IMR-90 (cell line): ENCODE data around the gene GPD1. TPM values are rescaled to one million over a fixed set of nuclear protein-coding genes. Genes with fewer than 3 reads are reported as not detected.

Experiments used
- ATAC-seq: fragments of 200-7000 bp; cut with Tn5 transposase; 2 replicates; pipeline ENCODE4 v1.9.1; 2020; ENCODE audit warnings: low read depth, mild to moderate bottlenecking, moderate library complexity
- BruUV-seq: library from RNA; stranded (reverse); fragments of 400-500 nt; replicated peaks from 2 replicates; lab custom pipeline; 2021; lab: Mats Ljungman, UMichigan
- CTCF ChIA-PET: fragments of 300-600 bp; formaldehyde crosslinking; extraction: SDS; loops from one replicate; lab custom pipeline; 2021; ENCODE audit warnings: antibody characterized with exemption; lab: Yijun Ruan, JAX
- POLR2A ChIA-PET: fragments of 300-600 bp; sonication (Branson Sonifier 250); formaldehyde crosslinking; loops from one replicate; lab custom pipeline; 2022; ENCODE audit warnings: antibody characterized with exemption; ENCODE audit not compliant: unreplicated experiment; lab: Charles Lee
- DNase-seq: peaks from one replicate; pipeline ENCODE4 v3.0.0; 2013
- H2AFZ ChIP-seq: replicated peaks from 2 replicates; pipeline ENCODE3; 2013; ENCODE audit warnings: low read length, mild to moderate bottlenecking; ENCODE audit not compliant: poor library complexity
- H2AK5ac ChIP-seq: 2 replicates; pipeline ENCODE4 v1.6.1; 2013; ENCODE audit warnings: low read depth, low read length, inconsistent platforms
- H2AK9ac ChIP-seq: replicated peaks from 2 replicates; pipeline ENCODE3; 2013; ENCODE audit warnings: mild to moderate bottlenecking, low read depth, low read length, moderate library complexity; ENCODE audit not compliant: poor library complexity
- H2BK120ac ChIP-seq: 2 replicates; pipeline ENCODE4 v1.6.1; 2013; ENCODE audit warnings: low read depth, low read length, inconsistent platforms
- H2BK15ac ChIP-seq: 3 replicates; pipeline ENCODE4 v1.6.1; 2013; ENCODE audit warnings: low read depth, low read length, inconsistent platforms
- H2BK20ac ChIP-seq: 2 replicates; pipeline ENCODE4 v1.6.1; 2013; ENCODE audit warnings: low read depth, mild to moderate bottlenecking, inconsistent platforms, low read length, moderate library complexity
- H2BK5ac ChIP-seq: 2 replicates; pipeline ENCODE4 v1.6.1; 2013; ENCODE audit warnings: mild to moderate bottlenecking, low read depth, low read length, inconsistent platforms; ENCODE audit not compliant: poor library complexity, severe bottlenecking
- H3K14ac ChIP-seq: replicated peaks from 2 replicates; pipeline ENCODE4 v1.6.1; 2013; ENCODE audit warnings: low read depth, low read length, inconsistent platforms
- H3K18ac ChIP-seq: 2 replicates; pipeline ENCODE4 v1.6.1; 2013; ENCODE audit warnings: low read depth, low read length, control low read depth
- H3K23ac ChIP-seq: 2 replicates; pipeline ENCODE4 v1.6.1; 2013; ENCODE audit warnings: low read depth, low read length, inconsistent platforms
- H3K27ac ChIP-seq: 2 replicates; pipeline ENCODE4 v1.5.1; 2013; ENCODE audit warnings: mild to moderate bottlenecking, control low read depth, low read length; ENCODE audit not compliant: insufficient read depth
- H3K27me3 ChIP-seq: 2 replicates; pipeline ENCODE4 v1.6.1; 2013; ENCODE audit warnings: low read length; ENCODE audit not compliant: control insufficient read depth, insufficient read depth
- H3K36me3 ChIP-seq: 2 replicates; pipeline ENCODE4 v1.6.1; 2013; ENCODE audit warnings: low read length, mixed read lengths; ENCODE audit not compliant: control insufficient read depth, insufficient read depth
- H3K4ac ChIP-seq: 2 replicates; pipeline ENCODE4 v1.6.1; 2013; ENCODE audit warnings: low read depth, low read length, inconsistent platforms
- H3K4me1 ChIP-seq: 2 replicates; pipeline ENCODE4 v1.6.1; 2013; ENCODE audit warnings: low read length, mixed read lengths; ENCODE audit not compliant: control insufficient read depth, insufficient read depth
- H3K4me2 ChIP-seq: 2 replicates; pipeline ENCODE4 v1.6.1; 2013; ENCODE audit warnings: low read depth, mild to moderate bottlenecking, control low read depth, low read length, moderate library complexity
- H3K4me3 ChIP-seq: 2 replicates; pipeline ENCODE4 v1.5.1; 2013; ENCODE audit warnings: low read depth, mild to moderate bottlenecking, control low read depth, low read length, moderate library complexity; ENCODE audit not compliant: insufficient read depth
- H3K56ac ChIP-seq: 2 replicates; pipeline ENCODE4 v1.6.1; 2013; ENCODE audit warnings: low read length, inconsistent platforms; ENCODE audit not compliant: insufficient read depth; ENCODE audit errors: extremely low read depth
- H3K79me1 ChIP-seq, 2 experiments: 2 replicates each; pipeline ENCODE4 v1.6.1; 2013; ENCODE audit warnings: low read length in 2 of 2, inconsistent platforms in 1 of 2, low read depth in 1 of 2
- H3K9ac ChIP-seq: 2 replicates; pipeline ENCODE4 v1.6.1; 2013; ENCODE audit warnings: low read depth, low read length, control low read depth
- H3K9me1 ChIP-seq: 2 replicates; pipeline ENCODE4 v1.6.1; 2013; ENCODE audit warnings: low read length, inconsistent platforms; ENCODE audit not compliant: insufficient read depth
- H3K9me3 ChIP-seq: 2 replicates; pipeline ENCODE4 v1.6.1; 2013; ENCODE audit warnings: low read length; ENCODE audit not compliant: control insufficient read depth, insufficient read depth
- H4K20me1 ChIP-seq: 2 replicates; pipeline ENCODE4 v1.6.1; 2013; ENCODE audit warnings: low read length, inconsistent platforms; ENCODE audit not compliant: insufficient read depth
- H4K5ac ChIP-seq: 2 replicates; pipeline ENCODE4 v1.6.1; 2013; ENCODE audit warnings: mild to moderate bottlenecking, low read depth, low read length, control low read depth
- H4K8ac ChIP-seq, 2 experiments: 2 replicates each; pipeline ENCODE4 v1.6.1; 2013; ENCODE audit warnings: low read depth in 2 of 2, low read length in 2 of 2, control low read depth in 1 of 2, inconsistent platforms in 1 of 2
- H4K91ac ChIP-seq: 2 replicates; pipeline ENCODE4 v1.6.1; 2013; ENCODE audit warnings: low read depth, low read length, inconsistent platforms; ENCODE audit not compliant: insufficient read depth
- BHLHE40 ChIP-seq: fragments of 150-350 bp; IDR thresholded peaks from 2 replicates; pipeline ENCODE4 v1.6.1; 2016; ENCODE audit warnings: mild to moderate bottlenecking, low read depth, low read length
- CEBPB ChIP-seq: IDR thresholded peaks from 2 replicates; pipeline ENCODE4 v1.6.1; 2012; ENCODE audit warnings: low read depth, low read length, improper control_type of control experiment
- CHD1 ChIP-seq: IDR thresholded peaks from 2 replicates; pipeline ENCODE4 v1.6.1; 2012; ENCODE audit warnings: low read depth, low read length, improper control_type of control experiment
- FOS ChIP-seq: fragments of 150-350 bp; IDR thresholded peaks from 2 replicates; pipeline ENCODE4 v1.6.1; 2016; ENCODE audit warnings: low read depth, low read length
- MAFK ChIP-seq: IDR thresholded peaks from 2 replicates; pipeline ENCODE4 v1.6.1; 2012; ENCODE audit warnings: low read depth, low read length, improper control_type of control experiment
- MAZ ChIP-seq: IDR thresholded peaks from 2 replicates; pipeline ENCODE4 v1.6.1; 2012; ENCODE audit warnings: low read depth, mild to moderate bottlenecking, low read length, improper control_type of control experiment, moderate library complexity, borderline replicate concordance
- MXI1 ChIP-seq: IDR thresholded peaks from 2 replicates; pipeline ENCODE4 v1.6.1; 2012; ENCODE audit warnings: low read depth, mild to moderate bottlenecking, low read length, moderate library complexity, borderline replicate concordance
- NFE2L2 ChIP-seq: fragments of 150-350 bp; IDR thresholded peaks from 2 replicates; pipeline ENCODE4 v1.6.1; 2016; ENCODE audit warnings: low read depth, mild to moderate bottlenecking, low read length
- POLR2A ChIP-seq: IDR thresholded peaks from 2 replicates; pipeline ENCODE4 v1.6.1; 2012; ENCODE audit warnings: mild to moderate bottlenecking, low read depth, low read length
- RAD21 ChIP-seq: IDR thresholded peaks from 2 replicates; pipeline ENCODE4 v1.6.1; 2012; ENCODE audit warnings: low read length, improper control_type of control experiment
- RCOR1 ChIP-seq: IDR thresholded peaks from 2 replicates; pipeline ENCODE4 v1.6.1; 2012; ENCODE audit warnings: mild to moderate bottlenecking, low read length, improper control_type of control experiment; ENCODE audit not compliant: insufficient replicate concordance
- RFX5 ChIP-seq: IDR thresholded peaks from 2 replicates; pipeline ENCODE4 v1.8.0; 2012; ENCODE audit warnings: low read depth, mild to moderate bottlenecking, low read length, moderate library complexity
- SMC3 ChIP-seq: fragments of 150-350 bp; IDR thresholded peaks from 2 replicates; pipeline ENCODE4 v1.6.1; 2016; ENCODE audit warnings: low read depth, mild to moderate bottlenecking, antibody characterized with exemption, low read length, moderate library complexity
- WGBS, 2 experiments: methylation state at CpG; one replicate each; pipeline versions ENCODE4 v1.1.5 to v1.1.7; 2013; ENCODE audit warnings: missing lambda C conversion rate in 2 of 2; ENCODE audit not compliant: insufficient read length in 1 of 2; ENCODE audit errors: extremely low coverage in 2 of 2; 5-methylcytosine and 5-hydroxymethylcytosine counted together
- dilution Hi-C: fragments of 300-500 bp; cut with HindIII; formaldehyde crosslinking; loops from one replicate; pipeline ENCODE4 v1.14.3; 2018; ENCODE audit warnings: low sequenced_read_pairs; ENCODE audit not compliant: unreplicated experiment
- in situ Hi-C: fragments of 300-500 bp; cut with MboI; formaldehyde crosslinking; loops from 3 replicates; pipeline ENCODE4 v1.14.3; 2019; ENCODE audit warnings: low sequenced_read_pairs, inconsistent platforms, mixed read lengths
- intact Hi-C: fragments of 100-400 bp; cut with micrococcal nuclease; formaldehyde crosslinking; loops from 2 replicates; pipeline ENCODE4 v1.10.0; 2022
- polyA plus RNA-seq, 3 experiments: library from polyadenylated mRNA; depleted of rRNA; stranded (reverse); fragments of >200 nt; gene quantifications; 2 replicates each; pipeline ENCODE4 v1.2.3, GENCODE V29; 2012; ENCODE audit warnings: low replicate concordance in 1 of 3
- total RNA-seq: library from RNA; depleted of rRNA; stranded (reverse); fragments of >200 nt; gene quantifications from 2 replicates; pipeline ENCODE4 v1.2.3, GENCODE V29; 2012
- TF ChIP-seq, protein P1 (sequence below): fragments of 150-350 bp; IDR thresholded peaks from 2 replicates; pipeline ENCODE4 v1.6.1; 2016; ENCODE audit warnings: low read depth, mild to moderate bottlenecking, low read length, moderate library complexity, borderline replicate concordance
- TF ChIP-seq, protein P2 (sequence below): conservative IDR thresholded peaks from 2 replicates; pipeline ENCODE4 v1.5.1; 2012; ENCODE audit warnings: mild to moderate bottlenecking, low read depth, low read length, improper control_type of control experiment

Gene GPD1
- total and polyA plus RNA-seq, 2 of the 4 experiments (the other 2 are of a cell fraction): 0.05 to 0.18 TPM

DNA sequence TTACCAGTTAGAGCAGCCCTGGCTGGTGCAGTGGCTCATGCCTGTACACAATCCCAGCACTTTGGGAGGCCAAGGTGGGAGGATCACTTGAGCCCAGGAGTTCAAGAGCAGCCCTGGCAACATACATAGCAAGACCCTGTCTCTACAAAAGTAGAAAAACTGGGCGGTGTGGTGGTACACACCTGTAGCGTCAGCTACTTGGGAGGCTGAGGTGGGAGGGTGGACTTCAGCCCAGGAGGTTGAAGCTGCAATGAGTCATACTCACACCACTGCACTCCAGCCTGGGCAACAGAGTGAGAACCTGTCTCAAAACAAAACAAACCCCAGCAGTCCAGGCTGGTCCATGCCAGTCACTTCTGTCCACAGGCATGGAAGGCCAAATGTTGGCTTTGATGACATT, 15.6 kb downstream of the GPD1 start (continued):
- TF ChIP-seq SMC3 (no peak), FOS (no peak), MXI1 (no peak), CEBPB (no peak), BHLHE40 (no peak), POLR2A (no peak), MAFK (no peak)

DNA sequence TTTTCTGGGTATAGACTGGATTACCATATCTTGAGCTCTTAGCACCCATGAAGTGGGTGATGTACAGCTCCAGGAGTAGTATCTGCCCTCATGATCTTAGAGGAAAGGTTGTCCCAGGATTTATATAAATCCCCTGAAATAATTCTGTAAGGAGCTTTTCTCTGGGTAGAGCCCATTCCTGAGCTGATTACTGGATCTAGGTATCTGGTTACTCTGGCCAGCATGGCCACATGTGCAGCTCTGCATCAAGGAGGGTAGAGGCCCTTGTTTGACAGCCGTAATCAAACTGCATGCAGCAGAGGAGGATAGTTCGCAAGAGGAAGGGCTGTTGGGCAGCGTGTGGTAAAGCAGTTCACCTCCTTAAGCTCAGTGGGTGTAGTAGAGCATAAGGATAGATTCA, 16.7 kb downstream of the GPD1 start:
- dilution Hi-C loops (no loop called here), intact Hi-C loops (no loop called here), in situ Hi-C loops (no loop called here)
- ATAC-seq (no peak), DNase-seq (no peak)
- Histone ChIP-seq H4K91ac (no peak overlapping the region), H3K9me1 (peaks cover 9% of the 10 kb centered on the region; the same call in 1 of the 2 replicates), H3K23ac (no peak overlapping the region), H4K8ac (no peak overlapping the region), H3K9ac (no peak overlapping the region), H3K4me1 (no peaks in the 10 kb centered on the region), H4K20me1 (no peaks in the 10 kb centered on the region; the same call in 1 of the 2 replicates), H2BK5ac (no peak overlapping the region), H2BK120ac (no peak overlapping the region), H3K4me2 (no peak overlapping the region), H3K14ac (no peak overlapping the region), H2AK9ac (no peak overlapping the region), H3K27me3 (no peaks in the 10 kb centered on the region), H4K5ac (no peak overlapping the region), H3K36me3 (peaks cover 26% of the 10 kb centered on the region), H2BK15ac (no peak overlapping the region), H3K4me3 (no peak overlapping the region), H2AFZ (no peak overlapping the region), H2AK5ac (no peak overlapping the region), H3K18ac (no peak overlapping the region), H3K27ac (no peak overlapping the region), H3K9me3 (no peaks in the 10 kb centered on the region), H2BK20ac (no peak overlapping the region), H3K4ac (no peak overlapping the region), H3K56ac (no peak overlapping the region), H3K79me1 (peaks cover 25 to 71% of the 10 kb centered on the region in 2 experiments)
- TF ChIP-seq RCOR1 (no peak), BHLHE40 (no peak), FOS (no peak), NFE2L2 (no peak), MAZ (no peak), SMC3 (no peak), CEBPB (no peak), RFX5 (no peak), MXI1 (no peak), RAD21 (no peak), CHD1 (no peak), POLR2A (no peak), MAFK (no peak)
- TF ChIP-seq, protein P1, sequence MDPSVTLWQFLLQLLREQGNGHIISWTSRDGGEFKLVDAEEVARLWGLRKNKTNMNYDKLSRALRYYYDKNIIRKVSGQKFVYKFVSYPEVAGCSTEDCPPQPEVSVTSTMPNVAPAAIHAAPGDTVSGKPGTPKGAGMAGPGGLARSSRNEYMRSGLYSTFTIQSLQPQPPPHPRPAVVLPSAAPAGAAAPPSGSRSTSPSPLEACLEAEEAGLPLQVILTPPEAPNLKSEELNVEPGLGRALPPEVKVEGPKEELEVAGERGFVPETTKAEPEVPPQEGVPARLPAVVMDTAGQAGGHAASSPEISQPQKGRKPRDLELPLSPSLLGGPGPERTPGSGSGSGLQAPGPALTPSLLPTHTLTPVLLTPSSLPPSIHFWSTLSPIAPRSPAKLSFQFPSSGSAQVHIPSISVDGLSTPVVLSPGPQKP: no peak
- TF ChIP-seq, protein P2, sequence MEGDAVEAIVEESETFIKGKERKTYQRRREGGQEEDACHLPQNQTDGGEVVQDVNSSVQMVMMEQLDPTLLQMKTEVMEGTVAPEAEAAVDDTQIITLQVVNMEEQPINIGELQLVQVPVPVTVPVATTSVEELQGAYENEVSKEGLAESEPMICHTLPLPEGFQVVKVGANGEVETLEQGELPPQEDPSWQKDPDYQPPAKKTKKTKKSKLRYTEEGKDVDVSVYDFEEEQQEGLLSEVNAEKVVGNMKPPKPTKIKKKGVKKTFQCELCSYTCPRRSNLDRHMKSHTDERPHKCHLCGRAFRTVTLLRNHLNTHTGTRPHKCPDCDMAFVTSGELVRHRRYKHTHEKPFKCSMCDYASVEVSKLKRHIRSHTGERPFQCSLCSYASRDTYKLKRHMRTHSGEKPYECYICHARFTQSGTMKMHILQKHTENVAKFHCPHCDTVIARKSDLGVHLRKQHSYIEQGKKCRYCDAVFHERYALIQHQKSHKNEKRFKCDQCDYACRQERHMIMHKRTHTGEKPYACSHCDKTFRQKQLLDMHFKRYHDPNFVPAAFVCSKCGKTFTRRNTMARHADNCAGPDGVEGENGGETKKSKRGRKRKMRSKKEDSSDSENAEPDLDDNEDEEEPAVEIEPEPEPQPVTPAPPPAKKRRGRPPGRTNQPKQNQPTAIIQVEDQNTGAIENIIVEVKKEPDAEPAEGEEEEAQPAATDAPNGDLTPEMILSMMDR: no peak
- BruUV-seq: no TSS peak
- POLR2A ChIA-PET: no interaction called here
- CTCF ChIA-PET: interaction anchor here (1.2 kb wide), 1 partner anchor 10 kb away, joined by 3 read pairs; no protein-coding TSS in a partner anchor
- 89% methylated on average over 3 of the region's 3 CpGs; no CpG with 5 or more reads in 1 of the 2 experiments for WGBS, 2 experiments
